Astrocyte of the hippocampus (primary cell): ENCODE measurements around the gene PHF13.
"Not testable (repeated sequence)": the region's sequence is repeated elsewhere in the genome, so short reads cannot be mapped to it uniquely, and the experiment has no call there.

Source experiments
- DNase-seq: peaks from one replicate; pipeline ENCODE4 v3.0.0; 2011; ENCODE audit warnings: low read depth, low spot score

The PHF13 gene

DNA sequence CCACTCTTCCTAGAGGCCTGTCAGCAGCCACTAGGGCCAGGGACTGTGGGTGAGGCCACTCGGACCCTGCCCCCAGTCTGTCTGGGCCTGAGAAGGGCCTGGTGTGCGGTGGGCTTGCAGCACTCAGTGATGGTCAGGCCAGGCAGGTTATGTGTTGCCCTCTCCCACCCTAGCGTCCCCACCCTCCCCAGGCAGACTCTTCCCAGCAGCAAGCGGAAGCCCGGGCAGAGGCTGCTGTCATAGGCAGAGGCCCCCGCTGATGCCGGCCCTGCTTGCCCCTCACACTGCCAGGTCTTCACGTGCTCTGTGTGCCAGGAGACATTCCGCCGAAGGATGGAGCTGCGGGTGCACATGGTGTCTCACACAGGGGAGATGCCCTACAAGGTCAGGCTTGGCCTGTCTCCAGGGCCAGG, 27.1 kb upstream of the PHF13 start:
- no peak for DNase-seq

DNA sequence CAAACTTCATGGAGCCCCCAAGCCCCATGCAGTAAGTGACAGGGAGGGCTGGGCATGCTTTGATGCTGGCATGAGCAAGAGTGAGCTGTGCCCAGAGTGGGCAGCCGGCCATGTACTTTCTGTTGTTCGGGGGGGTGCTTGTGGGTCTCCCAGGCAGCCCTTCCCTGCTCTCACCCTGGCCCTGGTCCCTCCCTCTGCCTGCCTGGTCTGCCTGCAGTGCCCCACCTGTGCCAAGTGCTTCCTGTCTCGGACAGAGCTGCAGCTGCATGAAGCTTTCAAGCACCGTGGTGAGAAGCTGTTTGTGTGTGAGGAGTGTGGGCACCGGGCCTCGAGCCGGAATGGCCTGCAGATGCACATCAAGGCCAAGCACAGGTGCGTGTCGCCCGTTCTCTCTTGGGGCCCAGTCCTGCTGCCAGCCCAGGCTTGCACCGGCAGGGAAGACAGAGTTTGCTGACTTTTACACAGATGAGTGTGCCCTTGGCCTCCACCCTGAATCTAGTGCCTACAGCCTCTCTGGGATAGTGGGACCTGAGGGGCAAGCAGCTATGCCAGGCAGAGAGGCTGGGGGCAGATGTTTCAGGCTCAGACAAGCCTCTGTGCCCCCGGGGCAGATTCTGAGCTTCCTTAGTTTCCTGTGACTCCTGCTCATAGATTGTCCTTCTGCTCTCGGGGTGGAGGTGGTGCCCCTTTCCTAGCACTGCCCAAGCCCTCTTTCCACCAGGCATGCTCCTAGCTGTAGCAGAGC, 26.1 kb upstream of the PHF13 start:
- peak; percentile 60 for DNase-seq

DNA sequence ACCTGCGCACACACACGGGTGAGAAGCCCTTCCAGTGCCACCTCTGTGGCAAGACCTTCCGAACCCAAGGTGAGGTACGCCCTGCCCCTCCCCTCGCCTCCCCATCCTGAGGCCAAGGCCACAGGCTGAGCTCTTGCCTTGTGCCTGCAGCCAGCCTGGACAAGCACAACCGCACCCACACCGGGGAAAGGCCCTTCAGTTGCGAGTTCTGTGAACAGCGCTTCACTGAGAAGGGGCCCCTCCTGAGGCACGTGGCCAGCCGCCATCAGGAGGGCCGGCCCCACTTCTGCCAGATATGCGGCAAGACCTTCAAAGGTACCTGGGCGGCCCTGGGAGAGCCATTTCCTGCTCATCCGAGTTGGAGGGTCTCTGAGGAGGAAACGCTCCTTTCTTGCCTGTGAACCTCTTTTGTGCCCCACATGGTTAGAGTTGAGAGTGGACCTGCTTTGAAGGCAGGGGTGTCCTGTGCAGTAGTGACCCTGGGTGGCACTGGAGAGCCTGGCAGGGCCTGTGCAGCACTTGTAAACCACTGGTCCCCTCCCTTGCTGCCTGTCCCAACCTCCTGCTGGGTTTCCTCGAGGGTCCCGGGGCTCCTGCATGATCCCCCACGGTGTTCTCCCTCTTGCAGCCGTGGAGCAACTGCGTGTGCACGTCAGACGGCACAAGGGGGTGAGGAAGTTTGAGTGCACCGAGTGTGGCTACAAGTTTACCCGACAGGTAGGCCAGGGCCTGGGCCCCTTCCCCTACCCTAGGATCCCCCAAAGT, 25.2 kb upstream of the PHF13 start:
- DNase-seq: no peak

DNA sequence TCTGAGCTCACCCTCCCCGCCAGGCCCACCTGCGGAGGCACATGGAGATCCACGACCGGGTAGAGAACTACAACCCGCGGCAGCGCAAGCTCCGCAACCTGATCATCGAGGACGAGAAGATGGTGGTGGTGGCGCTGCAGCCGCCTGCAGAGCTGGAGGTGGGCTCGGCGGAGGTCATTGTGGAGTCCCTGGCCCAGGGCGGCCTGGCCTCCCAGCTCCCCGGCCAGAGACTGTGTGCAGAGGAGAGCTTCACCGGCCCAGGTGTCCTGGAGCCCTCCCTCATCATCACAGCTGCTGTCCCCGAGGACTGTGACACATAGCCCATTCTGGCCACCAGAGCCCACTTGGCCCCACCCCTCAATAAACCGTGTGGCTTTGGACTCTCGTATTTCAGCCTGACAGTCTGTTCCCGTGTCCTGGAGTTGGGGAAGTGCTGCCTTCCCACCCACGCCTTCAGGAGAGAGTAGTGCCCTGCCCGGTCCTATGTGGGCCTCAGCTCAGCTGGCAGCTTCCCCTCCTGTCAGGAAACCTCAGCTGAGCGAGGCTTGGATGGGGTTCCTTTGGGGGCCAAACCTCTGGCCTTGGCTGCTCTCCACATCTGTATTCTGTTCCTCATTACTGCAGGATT, 24.5 kb upstream of the PHF13 start:
- no peak for DNase-seq

DNA sequence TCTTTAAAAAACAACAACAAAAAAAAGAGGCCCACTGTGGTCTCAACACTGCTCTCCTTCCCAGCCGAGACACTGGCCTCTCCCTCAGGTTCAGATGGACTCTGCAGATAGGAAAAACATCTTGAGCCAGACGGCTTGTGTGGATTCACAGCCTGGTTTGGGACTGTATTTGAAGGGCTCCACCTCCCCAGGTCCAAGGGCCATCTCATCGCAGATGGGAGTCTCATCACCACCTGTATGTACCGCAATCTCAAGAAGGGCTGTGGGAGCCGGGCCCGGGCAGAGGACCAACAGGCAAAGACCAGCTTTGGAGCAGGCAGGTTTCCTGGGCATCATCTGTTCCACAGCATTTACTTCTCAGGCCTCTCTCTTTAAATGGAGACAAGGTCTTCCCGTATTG, 23.5 kb upstream of the PHF13 start:
- no peak for DNase-seq

DNA sequence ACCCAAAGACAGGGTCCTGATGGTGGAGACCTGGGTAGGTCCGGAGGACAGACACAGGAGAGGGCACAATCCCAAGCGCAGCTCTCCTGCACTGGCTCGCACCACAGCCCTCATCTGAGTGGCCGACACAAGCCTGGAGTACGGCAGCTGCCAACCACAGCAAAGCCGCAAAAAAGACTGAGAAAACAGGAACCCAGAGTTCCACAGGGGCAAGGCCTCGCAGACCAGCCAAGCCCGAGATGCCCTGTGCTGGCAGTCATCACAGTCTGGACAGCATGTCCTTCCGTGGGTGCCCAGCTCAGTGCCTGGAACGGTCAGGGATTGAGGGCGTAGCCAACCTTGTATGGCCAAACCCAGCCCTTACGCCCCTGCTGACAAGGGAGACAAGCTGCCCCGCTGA, 22.3 kb upstream of the PHF13 start:
- DNase-seq: no peak

DNA sequence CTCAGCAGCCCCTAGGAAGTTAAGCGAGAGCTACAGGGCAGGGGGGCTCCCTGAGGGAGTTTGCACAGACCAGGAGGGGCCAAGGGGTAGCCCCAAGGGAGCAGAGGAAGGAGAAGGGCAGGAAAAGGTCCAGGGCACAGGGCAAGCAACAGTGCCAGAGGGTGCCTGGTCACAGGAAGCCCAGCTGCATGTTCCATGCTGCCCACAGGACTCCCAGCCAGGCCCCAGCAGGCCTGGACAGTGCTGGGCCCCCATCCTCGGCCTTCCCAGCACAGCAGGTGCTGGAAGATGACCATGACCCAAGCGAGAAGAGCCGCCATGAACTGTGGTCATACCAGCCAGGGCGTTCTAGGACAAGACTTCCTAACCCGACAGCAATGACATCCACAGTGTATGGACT, 21.9 kb upstream of the PHF13 start:
- no peak for DNase-seq

DNA sequence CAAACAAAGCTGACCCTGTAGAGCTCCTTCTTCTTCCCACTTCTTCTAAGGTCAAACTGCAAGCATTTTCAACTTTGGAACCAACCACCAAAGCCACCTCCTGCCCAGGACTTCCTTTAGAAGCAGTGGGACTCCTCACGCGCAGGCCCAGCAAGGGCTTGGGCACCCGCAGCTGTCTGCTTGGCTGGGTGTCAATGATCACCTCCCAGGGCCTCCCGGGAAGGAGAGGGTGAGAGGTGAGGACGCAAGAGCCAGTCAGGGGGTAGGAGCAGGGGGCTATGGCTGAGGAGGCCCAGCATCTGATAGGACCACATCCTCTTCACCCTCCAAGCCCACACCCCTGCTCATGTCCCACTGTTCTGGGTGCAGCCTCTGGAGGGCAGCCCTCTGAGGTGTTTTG, 21.1 kb upstream of the PHF13 start:
- DNase-seq: no peak

DNA sequence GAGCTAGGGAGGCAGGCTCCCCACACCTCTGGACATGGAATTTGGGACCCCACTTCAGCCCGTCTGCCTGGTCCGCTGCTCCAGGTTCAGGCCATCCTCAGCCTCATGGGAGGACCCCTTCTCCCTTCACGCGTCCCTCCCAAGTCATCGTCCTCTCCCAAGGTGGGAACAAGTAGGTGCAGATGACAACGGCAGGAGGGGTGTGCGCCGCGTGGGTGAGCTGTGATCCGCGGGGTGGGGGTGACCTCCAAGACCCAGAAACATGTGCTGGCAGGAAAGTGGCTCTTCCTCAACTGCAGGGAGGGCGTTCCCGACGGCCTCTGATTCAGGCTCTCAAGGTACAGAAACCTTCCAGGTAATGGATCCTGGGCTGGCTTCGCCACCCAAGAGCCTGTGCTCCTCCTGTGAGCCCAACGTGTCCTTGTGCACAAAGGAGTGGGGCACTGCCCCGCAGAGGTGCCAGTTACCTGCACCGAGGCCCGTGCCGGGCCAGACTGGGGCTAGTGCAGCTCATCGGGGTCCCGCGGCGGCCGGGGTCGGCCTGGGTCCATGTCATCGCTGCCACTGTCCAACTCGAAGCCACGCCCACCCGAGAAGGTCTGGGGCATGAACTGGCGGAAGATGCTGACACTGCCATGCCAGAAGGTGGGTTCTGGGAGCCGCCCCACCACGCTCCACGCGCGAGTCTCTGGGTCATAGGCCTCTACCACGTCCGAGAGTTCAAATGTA, 20.5 kb upstream of the PHF13 start:
- no peak for DNase-seq

DNA sequence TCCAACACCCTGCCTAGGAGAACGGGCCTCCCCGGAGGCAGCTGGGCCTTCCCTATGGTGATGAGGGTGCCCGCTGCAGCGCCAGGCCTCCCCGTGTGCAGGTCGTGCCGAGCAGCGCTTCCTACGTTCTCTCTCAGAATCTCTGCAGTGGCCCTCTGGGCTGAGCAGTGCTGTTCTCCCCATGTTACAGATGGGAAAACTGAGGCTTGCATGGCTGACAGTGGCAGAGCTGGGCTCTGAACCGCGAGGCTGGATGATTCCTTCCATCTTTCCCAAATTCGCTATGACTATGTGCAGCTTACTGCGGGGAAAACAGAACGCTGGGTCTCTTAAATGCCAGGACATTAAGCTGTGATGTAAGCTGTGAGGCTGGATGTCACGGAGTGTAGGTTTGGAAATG, 19.7 kb upstream of the PHF13 start:
- DNase-seq: no peak

DNA sequence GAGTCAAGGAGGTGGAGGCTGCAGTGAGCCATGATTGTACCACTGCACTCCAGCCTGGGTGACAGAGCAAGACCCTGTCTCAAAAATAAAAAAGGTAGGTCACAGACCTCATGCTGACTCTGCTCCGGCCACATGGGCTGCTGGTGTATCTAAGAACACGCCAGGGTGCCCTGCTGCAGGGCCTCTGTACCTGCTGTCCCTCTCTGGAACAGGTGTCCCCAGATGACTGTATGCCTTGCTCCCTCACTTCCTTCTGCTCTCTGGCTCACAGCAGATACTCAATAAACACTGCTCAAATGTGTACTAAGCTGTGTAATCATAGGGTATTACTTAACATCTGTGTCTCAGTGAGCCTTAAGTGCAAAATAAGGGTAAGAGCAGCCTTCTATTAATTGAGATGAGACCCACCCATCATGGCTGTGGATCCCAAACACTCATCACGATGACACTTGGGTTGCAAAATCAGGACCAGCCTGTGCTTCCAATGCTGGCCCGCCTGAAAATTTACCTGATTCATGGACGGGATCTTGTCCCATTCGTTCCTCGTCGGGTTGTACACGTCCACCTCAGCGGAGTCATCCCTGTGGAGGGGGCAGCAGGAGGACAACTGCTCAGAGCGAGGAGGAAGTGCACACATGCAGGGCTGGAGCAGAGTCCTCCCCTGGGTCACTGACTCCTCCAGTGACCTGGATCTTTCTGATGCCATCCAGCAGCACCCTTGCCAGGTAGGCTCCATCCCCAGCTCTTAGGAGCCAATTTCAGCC, 18.4 kb upstream of the PHF13 start:
- no peak for DNase-seq

DNA sequence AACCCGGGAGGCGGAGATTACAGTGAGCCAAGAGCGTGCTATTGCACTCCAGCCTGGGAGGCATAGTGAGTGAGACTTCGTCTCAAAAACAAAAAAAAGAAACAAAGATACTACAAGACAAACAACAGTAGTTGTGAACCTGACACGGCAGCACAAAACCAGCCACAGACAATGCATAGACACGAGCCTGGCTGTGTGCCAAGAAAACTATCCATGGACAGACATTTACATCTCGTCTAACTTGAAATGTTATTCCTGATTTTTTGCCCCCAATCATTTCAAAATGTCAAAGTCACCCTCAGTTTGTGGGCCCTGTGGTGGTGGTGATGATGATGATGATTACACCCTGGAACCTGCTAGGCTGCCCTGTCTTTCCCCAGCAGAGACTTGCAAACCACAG, 17.2 kb upstream of the PHF13 start:
- DNase-seq: no peak

DNA sequence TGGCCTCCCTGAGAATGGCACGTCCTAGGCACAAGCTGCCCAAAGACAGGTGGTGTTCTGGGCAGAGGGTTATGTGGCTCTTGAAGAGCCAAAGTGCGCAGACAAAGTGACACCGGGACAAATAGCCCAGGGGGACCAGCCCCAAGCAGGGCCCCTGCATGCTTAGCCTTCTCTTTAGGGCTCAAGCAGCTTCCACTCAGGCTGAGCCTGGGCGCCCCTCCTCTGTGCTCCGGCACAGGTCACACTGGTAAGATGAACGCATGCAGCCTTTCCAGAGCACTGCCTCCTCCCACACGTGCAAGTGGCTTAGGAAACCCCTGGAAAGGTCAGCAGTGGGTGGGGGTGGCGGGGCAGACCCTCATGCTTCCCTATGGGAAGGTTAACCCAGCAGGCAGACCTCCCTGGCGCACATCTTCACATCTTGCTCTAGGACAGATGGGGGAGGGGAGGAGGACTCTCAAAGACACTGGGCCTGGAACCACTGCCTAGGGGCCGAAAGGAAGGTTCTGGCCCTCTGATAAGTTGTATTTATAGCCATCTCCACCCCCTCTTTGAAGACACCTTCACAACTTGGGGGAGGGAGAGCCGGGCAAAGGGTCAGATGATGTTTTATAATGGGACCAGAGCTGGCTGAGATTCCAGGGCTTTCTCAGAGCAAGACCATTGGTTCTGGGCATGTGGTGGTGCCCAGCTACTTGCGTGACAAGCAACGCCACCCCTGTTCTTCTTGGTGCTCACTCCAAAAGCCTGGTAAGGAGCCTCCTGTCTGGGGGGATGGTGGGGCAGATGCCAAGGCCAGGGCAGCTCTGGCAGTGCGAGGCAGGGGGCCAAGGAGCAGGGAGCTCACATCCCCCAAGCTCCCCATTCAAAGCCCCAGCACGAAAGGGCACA, 16.4 kb upstream of the PHF13 start:
- no peak for DNase-seq

DNA sequence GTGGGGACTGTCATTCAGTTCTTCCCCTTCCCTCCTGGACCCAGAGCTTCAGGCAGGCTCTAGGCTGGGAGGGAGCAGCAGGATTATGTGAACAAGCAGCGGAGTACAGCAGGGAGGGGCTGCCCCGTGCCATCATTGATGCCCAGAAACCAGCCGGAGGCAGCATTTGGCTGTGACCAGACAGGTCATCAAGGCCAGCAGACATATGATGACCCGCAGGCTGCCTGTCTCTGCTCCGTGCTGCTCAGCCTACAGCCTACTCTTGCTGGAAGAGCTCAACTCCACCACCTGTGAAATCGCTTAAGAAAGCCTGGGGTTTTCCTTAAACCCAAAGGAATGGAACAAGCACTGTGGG, 15.8 kb upstream of the PHF13 start:
- DNase-seq: no peak

DNA sequence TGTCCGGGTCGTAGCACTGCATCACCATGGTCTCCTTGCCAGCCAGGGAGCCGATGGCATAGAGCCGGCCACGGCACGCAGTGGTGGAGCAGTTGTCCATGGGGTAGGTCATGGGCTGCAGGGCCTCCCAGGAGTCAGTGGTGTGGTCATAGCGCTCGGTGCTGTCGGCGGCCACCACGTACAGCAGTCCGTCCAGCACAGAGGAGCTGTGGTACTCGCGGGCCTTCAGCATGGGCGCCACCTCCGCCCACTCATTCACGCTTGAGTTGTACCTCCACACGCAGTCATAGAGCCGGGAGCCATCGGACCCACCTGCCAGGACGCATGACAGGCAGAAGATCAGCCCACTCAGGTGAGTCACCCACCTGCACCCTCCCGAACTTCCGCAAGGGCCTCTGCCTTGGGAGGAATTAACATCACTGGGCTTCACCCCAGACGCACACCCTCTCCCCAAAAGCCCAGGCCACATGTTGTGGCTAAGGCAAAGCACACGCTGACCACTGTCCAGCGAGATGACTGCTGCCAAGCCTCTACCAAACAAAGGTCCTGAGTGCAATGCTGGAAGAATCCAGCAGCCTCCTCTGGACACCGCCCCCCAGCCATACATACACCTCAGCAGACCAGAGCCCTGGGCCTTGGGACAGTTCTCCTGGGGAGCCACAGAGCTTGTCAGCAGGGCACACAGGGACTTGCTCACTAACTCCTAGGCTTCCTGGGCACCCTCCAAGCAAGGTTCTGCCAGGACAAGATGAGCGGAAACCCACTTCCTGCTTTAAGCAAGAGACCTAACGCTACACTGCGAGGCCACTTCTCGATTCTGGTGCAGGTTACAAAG, 14.2 kb upstream of the PHF13 start:
- no peak for DNase-seq

DNA sequence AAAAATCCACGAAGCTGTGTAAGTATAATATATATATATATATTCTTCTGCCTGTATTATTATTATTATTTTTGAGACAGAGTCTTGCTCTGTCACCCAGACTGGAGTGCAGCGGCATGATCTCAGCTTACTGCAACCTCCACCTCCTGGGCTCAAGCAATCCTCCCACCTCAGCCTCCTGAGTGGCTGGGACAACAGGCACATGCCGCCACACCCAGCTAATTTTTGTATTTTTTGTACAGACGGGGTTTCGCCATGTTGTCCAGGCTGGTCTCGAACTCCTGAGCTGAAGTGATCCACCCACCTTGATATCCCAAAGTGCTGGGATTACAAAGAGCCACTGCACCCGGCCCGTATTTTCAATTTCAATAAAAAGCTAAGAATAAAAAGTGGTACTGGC, 13.5 kb upstream of the PHF13 start:
- not testable (repeated sequence) for DNase-seq

DNA sequence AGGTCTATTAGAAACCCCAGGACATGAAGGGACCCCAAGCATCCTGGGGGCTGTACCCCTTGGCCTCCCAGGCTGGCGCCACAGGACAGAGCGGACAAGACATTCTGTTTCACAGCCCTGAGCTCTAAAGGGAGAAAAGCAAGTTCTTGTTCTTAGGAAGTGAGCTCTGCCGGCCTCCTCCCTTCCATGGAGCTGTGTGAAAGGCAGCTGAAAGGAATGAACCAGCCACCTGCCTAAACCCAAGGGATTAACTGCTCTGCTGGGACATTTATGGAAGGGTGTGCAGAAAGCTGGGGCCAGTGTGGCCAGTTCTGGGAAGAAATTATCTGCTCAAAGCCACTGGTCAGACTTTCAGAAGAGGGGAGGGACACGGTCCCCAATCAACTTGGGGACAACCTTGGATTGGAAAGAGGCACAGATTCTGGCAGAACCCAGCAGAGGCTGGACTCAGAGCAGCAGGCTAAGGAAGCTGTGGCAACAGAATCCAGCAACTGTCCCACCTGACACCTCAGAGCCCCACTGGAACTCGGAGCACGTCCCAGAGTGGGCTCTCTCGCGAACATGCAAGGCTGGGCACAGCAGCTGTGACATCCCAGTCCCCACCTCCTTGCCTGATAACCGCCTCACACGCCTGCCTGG, 13.0 kb upstream of the PHF13 start:
- peak; percentile 45 for DNase-seq

DNA sequence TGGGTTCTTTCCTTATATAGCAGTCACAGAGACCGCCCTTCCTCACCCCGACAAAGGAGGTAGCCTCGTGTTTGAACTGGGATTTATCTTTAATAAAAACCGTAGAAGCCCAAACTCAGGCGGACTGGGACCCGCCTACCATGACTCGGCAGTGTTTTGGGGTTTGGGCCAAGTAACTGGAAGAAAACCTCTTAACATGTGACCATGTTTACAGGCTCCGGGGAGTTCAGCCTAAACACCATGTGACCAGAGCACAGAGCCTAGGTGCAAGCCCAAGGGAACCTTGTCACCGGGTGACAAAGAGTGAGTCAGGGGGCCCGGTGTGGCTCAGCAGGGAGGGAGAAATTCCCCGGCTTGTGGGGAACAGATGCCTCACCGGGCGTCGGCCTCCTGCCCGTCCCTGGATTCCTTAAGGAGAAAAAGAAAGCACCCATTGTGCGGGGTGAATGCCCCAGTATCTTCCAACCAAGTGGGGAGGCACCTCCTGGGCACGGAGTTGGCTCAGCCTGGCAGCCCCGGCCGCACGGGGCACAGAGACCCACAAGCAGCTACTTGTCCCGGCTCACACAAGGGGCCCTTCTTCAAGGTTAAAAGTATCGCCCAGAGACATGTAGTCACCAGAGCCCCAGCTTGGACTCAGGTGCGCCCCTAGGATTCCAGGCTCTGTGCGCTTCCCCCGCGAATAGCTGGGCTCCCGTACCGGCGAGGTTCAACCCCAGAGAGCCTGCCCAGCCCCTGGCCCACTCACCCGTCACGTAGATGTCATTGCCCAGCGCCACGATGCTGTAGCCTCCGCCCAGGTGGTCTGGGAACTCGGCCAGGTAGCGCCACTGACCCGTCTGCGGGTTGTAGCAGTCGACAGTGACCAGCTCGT, 12.2 kb upstream of the PHF13 start:
- peak; percentile 91 for DNase-seq
